HG03103 (cell line): ENCODE data around the gene COA3.
"Not testable (repeated sequence)": the region's sequence is repeated elsewhere in the genome, so short reads cannot be mapped to it uniquely, and the experiment has no call there.

ENCODE experiments used
- ATAC-seq: cut with Tn5 transposase; IDR thresholded peaks from one replicate; pipeline ENCODE4 v1.9.1; 2021; ENCODE audit warnings: low read depth; ENCODE audit not compliant: unreplicated experiment

Gene COA3

GRCh38 chr17:42782166-42783061 is 16.1 kb downstream of the COA3 start:
- ATAC-seq, result no peak

GRCh38 chr17:42781639-42782165 is 16.8 kb downstream of the COA3 start:
- no peak for ATAC-seq

GRCh38 chr17:42780851-42781638 is 17.5 kb downstream of the COA3 start:
- no peak for ATAC-seq

GRCh38 chr17:42779936-42780850 is 18.3 kb downstream of the COA3 start, which contains the start of gene WNK4:
Gene WNK4 (plus strand): TSS chr17:42780610. CDS start chr17:42780699, 89 bp downstream.
- no peak for ATAC-seq

GRCh38 chr17:42779304-42779935 is 19.1 kb downstream of the COA3 start:
- no peak for ATAC-seq

GRCh38 chr17:42778570-42778969 is 19.9 kb downstream of the COA3 start:
- no peak for ATAC-seq

- no peak for ATAC-seq
These were observed 22.9 kb downstream of the COA3 start for GRCh38 chr17:42775534-42776098.

GRCh38 chr17:42774066-42774745 is 24.3 kb downstream of the COA3 start:
- ATAC-seq, result no peak

GRCh38 chr17:42773290-42774035 is 25.0 kb downstream of the COA3 start, which contains the start of gene VPS25:
Gene VPS25 (plus strand): TSS chr17:42773449. CDS start chr17:42773476, 27 bp downstream.
- no peak for ATAC-seq

- no peak for ATAC-seq
These were observed 25.6 kb downstream of the COA3 start for GRCh38 chr17:42772945-42773289.

- not testable (repeated sequence) for ATAC-seq
These were observed 28.5 kb downstream of the COA3 start for GRCh38 chr17:42769964-42770363.

GRCh38 chr17:42768006-42768405 is 30.5 kb downstream of the COA3 start:
- ATAC-seq, result not testable (repeated sequence)

- ATAC-seq, result no peak
These were observed 31.0 kb downstream of the COA3 start for GRCh38 chr17:42767512-42767911.

GRCh38 chr17:42766124-42766523 is 32.4 kb downstream of the COA3 start:
- no peak for ATAC-seq

- ATAC-seq, result no peak
These were observed 36.9 kb downstream of the COA3 start for GRCh38 chr17:42761638-42762037.

GRCh38 chr17:42760652-42761581 is 37.6 kb downstream of the COA3 start, which contains the start of gene RAMP2:
Gene RAMP2 (plus strand): TSS chr17:42761227. CDS start chr17:42761262, 35 bp downstream.
- ATAC-seq, result no peak
